ENCODE results near the gene USP34. TPM values are rescaled to one million over a fixed set of nuclear protein-coding genes. Genes with fewer than 3 reads are reported as not detected.
"Not testable (repeated sequence)": the region's sequence is repeated elsewhere in the genome, so short reads cannot be mapped to it uniquely, and the experiment has no call there.

Gene USP34
- total and polyA plus RNA-seq, 9 of the 15 experiments (the other 6 are each of a cell fraction or from before 2014, with no cell fraction given) = 19.8 to 108 (median 67.8) TPM

DNA sequence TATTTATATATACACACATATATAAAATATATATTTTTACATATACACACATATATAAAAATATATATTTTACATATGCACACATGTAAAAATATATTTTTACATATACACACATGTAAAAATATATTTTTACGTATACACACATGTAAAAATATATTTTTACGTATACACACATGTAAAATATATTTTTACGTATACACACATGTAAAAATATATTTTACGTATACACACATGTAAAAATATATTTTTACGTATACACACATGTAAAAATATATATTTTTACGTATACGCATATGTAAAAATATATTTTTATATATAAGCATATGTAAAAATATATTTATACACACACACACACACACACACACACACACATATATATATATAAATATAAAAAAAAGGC is 83.3 kb downstream of the USP34 start:
- H3K9ac ChIP-seq (ENCODE audit: insufficient read depth in 1 of 2, low read depth in 2 of 2, low read length in 2 of 2); H3K79me2 ChIP-seq (ENCODE audit: control insufficient read depth, insufficient read depth, low read length); CTCF ChIA-PET (ENCODE audit: low intra/inter-chr PET ratio); H3K4me2 ChIP-seq (ENCODE audit: insufficient read depth, low read length); H3K27me3 ChIP-seq (ENCODE audit: control insufficient read depth in 2 of 2, insufficient read depth in 2 of 2, low read length in 2 of 2); intact Hi-C loops (cut with micrococcal nuclease); H4K20me1 ChIP-seq (replicated peaks; ENCODE audit: control insufficient read depth, insufficient read depth, low read length); H3K4me3 ChIP-seq; BruUV-seq (replicated peaks); ATAC-seq; H3K9me1 ChIP-seq (ENCODE audit: control insufficient read depth, insufficient read depth, low read length); DNase-seq (ENCODE audit: extremely low read depth in 1 of 4, low spot score in 3 of 4); H2AFZ ChIP-seq (ENCODE audit: low read depth, low read length); FAIRE-seq; H3K4me1 ChIP-seq (replicated peaks in 1 of 2; ENCODE audit: control insufficient read depth in 2 of 2, insufficient read depth in 2 of 2, low read length in 2 of 2); H3K27ac ChIP-seq (ENCODE audit: extremely low read depth, low read depth, low read length); H3K9me3 ChIP-seq (replicated peaks; ENCODE audit: control insufficient read depth, insufficient read depth, low read depth, low read length); in situ Hi-C loops (cut with MboI); TF ChIP-seq MYC (IDR thresholded peaks at IDR 0.05; ENCODE audit: low read depth, low read length); ID3 (tag; IDR thresholded peaks at IDR 0.05): not testable (repeated sequence)
- peaks cover 38% of the 10 kb centered on the region for H3K36me3 ChIP-seq (ENCODE audit: control insufficient read depth, insufficient read depth, low read length)
- POLR2A ChIA-PET = interaction anchor here (0.6 to 0.7 kb wide), 2 partner anchors 10 to 219 kb away, joined by 3 read pairs; no protein-coding TSS in a partner anchor
- WGBS (ENCODE audit: insufficient coverage, low coverage, missing lambda C conversion rate) = 97% methylated on average over 7 of the region's 7 CpGs
- peak; percentile 67; the same call in 1 of the 2 replicates for TF ChIP-seq TSHZ1 (CRISPR knock-in tag; IDR thresholded peaks at IDR 0.05)
- TF ChIP-seq, protein P1, sequence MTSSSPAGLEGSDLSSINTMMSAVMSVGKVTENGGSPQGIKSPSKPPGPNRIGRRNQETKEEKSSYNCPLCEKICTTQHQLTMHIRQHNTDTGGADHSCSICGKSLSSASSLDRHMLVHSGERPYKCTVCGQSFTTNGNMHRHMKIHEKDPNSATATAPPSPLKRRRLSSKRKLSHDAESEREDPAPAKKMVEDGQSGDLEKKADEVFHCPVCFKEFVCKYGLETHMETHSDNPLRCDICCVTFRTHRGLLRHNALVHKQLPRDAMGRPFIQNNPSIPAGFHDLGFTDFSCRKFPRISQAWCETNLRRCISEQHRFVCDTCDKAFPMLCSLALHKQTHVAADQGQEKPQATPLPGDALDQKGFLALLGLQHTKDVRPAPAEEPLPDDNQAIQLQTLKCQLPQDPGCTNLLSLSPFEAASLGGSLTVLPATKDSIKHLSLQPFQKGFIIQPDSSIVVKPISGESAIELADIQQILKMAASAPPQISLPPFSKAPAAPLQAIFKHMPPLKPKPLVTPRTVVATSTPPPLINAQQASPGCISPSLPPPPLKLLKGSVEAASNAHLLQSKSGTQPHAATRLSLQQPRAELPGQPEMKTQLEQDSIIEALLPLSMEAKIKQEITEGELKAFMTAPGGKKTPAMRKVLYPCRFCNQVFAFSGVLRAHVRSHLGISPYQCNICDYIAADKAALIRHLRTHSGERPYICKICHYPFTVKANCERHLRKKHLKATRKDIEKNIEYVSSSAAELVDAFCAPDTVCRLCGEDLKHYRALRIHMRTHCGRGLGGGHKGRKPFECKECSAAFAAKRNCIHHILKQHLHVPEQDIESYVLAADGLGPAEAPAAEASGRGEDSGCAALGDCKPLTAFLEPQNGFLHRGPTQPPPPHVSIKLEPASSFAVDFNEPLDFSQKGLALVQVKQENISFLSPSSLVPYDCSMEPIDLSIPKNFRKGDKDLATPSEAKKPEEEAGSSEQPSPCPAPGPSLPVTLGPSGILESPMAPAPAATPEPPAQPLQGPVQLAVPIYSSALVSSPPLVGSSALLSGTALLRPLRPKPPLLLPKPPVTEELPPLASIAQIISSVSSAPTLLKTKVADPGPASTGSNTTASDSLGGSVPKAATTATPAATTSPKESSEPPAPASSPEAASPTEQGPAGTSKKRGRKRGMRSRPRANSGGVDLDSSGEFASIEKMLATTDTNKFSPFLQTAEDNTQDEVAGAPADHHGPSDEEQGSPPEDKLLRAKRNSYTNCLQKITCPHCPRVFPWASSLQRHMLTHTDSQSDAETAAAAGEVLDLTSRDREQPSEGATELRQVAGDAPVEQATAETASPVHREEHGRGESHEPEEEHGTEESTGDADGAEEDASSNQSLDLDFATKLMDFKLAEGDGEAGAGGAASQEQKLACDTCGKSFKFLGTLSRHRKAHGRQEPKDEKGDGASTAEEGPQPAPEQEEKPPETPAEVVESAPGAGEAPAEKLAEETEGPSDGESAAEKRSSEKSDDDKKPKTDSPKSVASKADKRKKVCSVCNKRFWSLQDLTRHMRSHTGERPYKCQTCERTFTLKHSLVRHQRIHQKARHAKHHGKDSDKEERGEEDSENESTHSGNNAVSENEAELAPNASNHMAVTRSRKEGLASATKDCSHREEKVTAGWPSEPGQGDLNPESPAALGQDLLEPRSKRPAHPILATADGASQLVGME (CRISPR knock-in tag; IDR thresholded peaks at IDR 0.05) = peak; percentile 89
- TF ChIP-seq RHOXF2B (CRISPR knock-in tag; conservative IDR thresholded peaks at IDR 0.05) = peak; percentile 78; the same call in 1 of the 2 replicates
- TF ChIP-seq E2F3 (CRISPR knock-in tag; IDR thresholded peaks at IDR 0.05) = peak; percentile 48; the same call in 1 of the 2 replicates
- peak; percentile 38; the same call in 1 of the 2 replicates for TF ChIP-seq MYC (CRISPR knock-in tag; IDR thresholded peaks at IDR 0.05; ENCODE audit: borderline replicate concordance, low read depth)
- peak; percentile 76; the same call in 1 of the 2 replicates for TF ChIP-seq ZNF253 (CRISPR knock-in tag; conservative IDR thresholded peaks at IDR 0.05)
- peak; percentile 94 for TF ChIP-seq ZFP30 (CRISPR knock-in tag; IDR thresholded peaks at IDR 0.05; ENCODE audit: borderline replicate concordance)
- TF ChIP-seq HSF4 (CRISPR knock-in tag; IDR thresholded peaks at IDR 0.05; ENCODE audit: borderline replicate concordance) = peak; percentile 48; the same call in 1 of the 2 replicates
- TF ChIP-seq NFIX (CRISPR knock-in tag; IDR thresholded peaks at IDR 0.05; ENCODE audit: low read depth) = peak; percentile 94
- peak; percentile 89 for TF ChIP-seq ID3 (CRISPR knock-in tag; IDR thresholded peaks at IDR 0.05)
- peak; percentile 74; the same call in 1 of the 2 replicates for TF ChIP-seq ZNF668 (CRISPR knock-in tag; IDR thresholded peaks at IDR 0.05)

Data from K562 (cell line).